IMR-90 (cell line): Measurements from ENCODE around the gene YPEL1. TPM values are rescaled to one million over a fixed set of nuclear protein-coding genes. Genes with fewer than 3 reads are reported as not detected.
A peak's percentile ranks its signal among the peaks of the same experiment; 100 is the strongest.
"Not testable (repeated sequence)": the region's sequence is repeated elsewhere in the genome, so short reads cannot be mapped to it uniquely, and the experiment has no call there.

Source experiments
- ATAC-seq: fragments of 200-7000 bp; cut with Tn5 transposase; 2 replicates; pipeline ENCODE4 v1.9.1; 2020; ENCODE audit warnings: low read depth, mild to moderate bottlenecking, moderate library complexity
- BruUV-seq: library from RNA; stranded (reverse); fragments of 400-500 nt; replicated peaks from 2 replicates; lab custom pipeline; 2021; lab: Mats Ljungman, UMichigan
- CTCF ChIA-PET: fragments of 300-600 bp; formaldehyde crosslinking; extraction: SDS; loops from one replicate; lab custom pipeline; 2021; ENCODE audit warnings: antibody characterized with exemption; lab: Yijun Ruan, JAX
- POLR2A ChIA-PET: fragments of 300-600 bp; sonication (Branson Sonifier 250); formaldehyde crosslinking; loops from one replicate; lab custom pipeline; 2022; ENCODE audit warnings: antibody characterized with exemption; ENCODE audit not compliant: unreplicated experiment; lab: Charles Lee
- DNase-seq: peaks from one replicate; pipeline ENCODE4 v3.0.0; 2013
- H2AFZ ChIP-seq: replicated peaks from 2 replicates; pipeline ENCODE3; 2013; ENCODE audit warnings: low read length, mild to moderate bottlenecking; ENCODE audit not compliant: poor library complexity
- H2AK5ac ChIP-seq: 2 replicates; pipeline ENCODE4 v1.6.1; 2013; ENCODE audit warnings: low read depth, low read length, inconsistent platforms
- H2AK9ac ChIP-seq: replicated peaks from 2 replicates; pipeline ENCODE3; 2013; ENCODE audit warnings: mild to moderate bottlenecking, low read depth, low read length, moderate library complexity; ENCODE audit not compliant: poor library complexity
- H2BK120ac ChIP-seq: 2 replicates; pipeline ENCODE4 v1.6.1; 2013; ENCODE audit warnings: low read depth, low read length, inconsistent platforms
- H2BK15ac ChIP-seq: 3 replicates; pipeline ENCODE4 v1.6.1; 2013; ENCODE audit warnings: low read depth, low read length, inconsistent platforms
- H2BK20ac ChIP-seq: 2 replicates; pipeline ENCODE4 v1.6.1; 2013; ENCODE audit warnings: low read depth, mild to moderate bottlenecking, inconsistent platforms, low read length, moderate library complexity
- H2BK5ac ChIP-seq: 2 replicates; pipeline ENCODE4 v1.6.1; 2013; ENCODE audit warnings: mild to moderate bottlenecking, low read depth, low read length, inconsistent platforms; ENCODE audit not compliant: poor library complexity, severe bottlenecking
- H3K14ac ChIP-seq: replicated peaks from 2 replicates; pipeline ENCODE4 v1.6.1; 2013; ENCODE audit warnings: low read depth, low read length, inconsistent platforms
- H3K18ac ChIP-seq: 2 replicates; pipeline ENCODE4 v1.6.1; 2013; ENCODE audit warnings: low read depth, low read length, control low read depth
- H3K23ac ChIP-seq: 2 replicates; pipeline ENCODE4 v1.6.1; 2013; ENCODE audit warnings: low read depth, low read length, inconsistent platforms
- H3K27ac ChIP-seq: 2 replicates; pipeline ENCODE4 v1.5.1; 2013; ENCODE audit warnings: mild to moderate bottlenecking, control low read depth, low read length; ENCODE audit not compliant: insufficient read depth
- H3K27me3 ChIP-seq: 2 replicates; pipeline ENCODE4 v1.6.1; 2013; ENCODE audit warnings: low read length; ENCODE audit not compliant: control insufficient read depth, insufficient read depth
- H3K36me3 ChIP-seq: 2 replicates; pipeline ENCODE4 v1.6.1; 2013; ENCODE audit warnings: low read length, mixed read lengths; ENCODE audit not compliant: control insufficient read depth, insufficient read depth
- H3K4ac ChIP-seq: 2 replicates; pipeline ENCODE4 v1.6.1; 2013; ENCODE audit warnings: low read depth, low read length, inconsistent platforms
- H3K4me1 ChIP-seq: 2 replicates; pipeline ENCODE4 v1.6.1; 2013; ENCODE audit warnings: low read length, mixed read lengths; ENCODE audit not compliant: control insufficient read depth, insufficient read depth
- H3K4me2 ChIP-seq: 2 replicates; pipeline ENCODE4 v1.6.1; 2013; ENCODE audit warnings: low read depth, mild to moderate bottlenecking, control low read depth, low read length, moderate library complexity
- H3K4me3 ChIP-seq: 2 replicates; pipeline ENCODE4 v1.5.1; 2013; ENCODE audit warnings: low read depth, mild to moderate bottlenecking, control low read depth, low read length, moderate library complexity; ENCODE audit not compliant: insufficient read depth
- H3K56ac ChIP-seq: 2 replicates; pipeline ENCODE4 v1.6.1; 2013; ENCODE audit warnings: low read length, inconsistent platforms; ENCODE audit not compliant: insufficient read depth; ENCODE audit errors: extremely low read depth
- H3K79me1 ChIP-seq, 2 experiments: 2 replicates each; pipeline ENCODE4 v1.6.1; 2013; ENCODE audit warnings: low read length in 2 of 2, inconsistent platforms in 1 of 2, low read depth in 1 of 2
- H3K9ac ChIP-seq: 2 replicates; pipeline ENCODE4 v1.6.1; 2013; ENCODE audit warnings: low read depth, low read length, control low read depth
- H3K9me1 ChIP-seq: 2 replicates; pipeline ENCODE4 v1.6.1; 2013; ENCODE audit warnings: low read length, inconsistent platforms; ENCODE audit not compliant: insufficient read depth
- H3K9me3 ChIP-seq: 2 replicates; pipeline ENCODE4 v1.6.1; 2013; ENCODE audit warnings: low read length; ENCODE audit not compliant: control insufficient read depth, insufficient read depth
- H4K20me1 ChIP-seq: 2 replicates; pipeline ENCODE4 v1.6.1; 2013; ENCODE audit warnings: low read length, inconsistent platforms; ENCODE audit not compliant: insufficient read depth
- H4K5ac ChIP-seq: 2 replicates; pipeline ENCODE4 v1.6.1; 2013; ENCODE audit warnings: mild to moderate bottlenecking, low read depth, low read length, control low read depth
- H4K8ac ChIP-seq, 2 experiments: 2 replicates each; pipeline ENCODE4 v1.6.1; 2013; ENCODE audit warnings: low read depth in 2 of 2, low read length in 2 of 2, control low read depth in 1 of 2, inconsistent platforms in 1 of 2
- H4K91ac ChIP-seq: 2 replicates; pipeline ENCODE4 v1.6.1; 2013; ENCODE audit warnings: low read depth, low read length, inconsistent platforms; ENCODE audit not compliant: insufficient read depth
- BHLHE40 ChIP-seq: fragments of 150-350 bp; IDR thresholded peaks from 2 replicates; pipeline ENCODE4 v1.6.1; 2016; ENCODE audit warnings: mild to moderate bottlenecking, low read depth, low read length
- ELK1 ChIP-seq: fragments of 150-350 bp; IDR thresholded peaks from 2 replicates; pipeline ENCODE4 v1.6.1; 2016; ENCODE audit warnings: low read depth, mild to moderate bottlenecking, low read length, moderate library complexity, borderline replicate concordance
- POLR2A ChIP-seq: IDR thresholded peaks from 2 replicates; pipeline ENCODE4 v1.6.1; 2012; ENCODE audit warnings: mild to moderate bottlenecking, low read depth, low read length
- SMC3 ChIP-seq: fragments of 150-350 bp; IDR thresholded peaks from 2 replicates; pipeline ENCODE4 v1.6.1; 2016; ENCODE audit warnings: low read depth, mild to moderate bottlenecking, antibody characterized with exemption, low read length, moderate library complexity
- WGBS, 2 experiments: methylation state at CpG; one replicate each; pipeline versions ENCODE4 v1.1.5 to v1.1.7; 2013; ENCODE audit warnings: missing lambda C conversion rate in 2 of 2; ENCODE audit not compliant: insufficient read length in 1 of 2; ENCODE audit errors: extremely low coverage in 2 of 2; 5-methylcytosine and 5-hydroxymethylcytosine counted together
- dilution Hi-C: fragments of 300-500 bp; cut with HindIII; formaldehyde crosslinking; loops from one replicate; pipeline ENCODE4 v1.14.3; 2018; ENCODE audit warnings: low sequenced_read_pairs; ENCODE audit not compliant: unreplicated experiment
- in situ Hi-C: fragments of 300-500 bp; cut with MboI; formaldehyde crosslinking; loops from 3 replicates; pipeline ENCODE4 v1.14.3; 2019; ENCODE audit warnings: low sequenced_read_pairs, inconsistent platforms, mixed read lengths
- intact Hi-C: fragments of 100-400 bp; cut with micrococcal nuclease; formaldehyde crosslinking; loops from 2 replicates; pipeline ENCODE4 v1.10.0; 2022
- polyA plus RNA-seq, 3 experiments: library from polyadenylated mRNA; depleted of rRNA; stranded (reverse); fragments of >200 nt; gene quantifications; 2 replicates each; pipeline ENCODE4 v1.2.3, GENCODE V29; 2012; ENCODE audit warnings: low replicate concordance in 1 of 3
- total RNA-seq: library from RNA; depleted of rRNA; stranded (reverse); fragments of >200 nt; gene quantifications from 2 replicates; pipeline ENCODE4 v1.2.3, GENCODE V29; 2012

YPEL1 gene
- total and polyA plus RNA-seq, 2 of the 4 experiments (the other 2 are of a cell fraction): 0.72 to 1.3 TPM

GRCh38 chr22:21725956-21726649, 9.5 kb downstream of the YPEL1 start:
- H2BK20ac ChIP-seq: no peak overlapping the region
- H3K4ac ChIP-seq: no peak overlapping the region
- peaks cover 3% of the 10 kb centered on the region; the same call in 1 of the 2 replicates for H3K4me1 ChIP-seq
- no peaks in the 10 kb centered on the region for H4K20me1 ChIP-seq
- H3K27ac ChIP-seq: no peak overlapping the region
- DNase-seq: no peak
- POLR2A ChIA-PET: no interaction called here
- H3K18ac ChIP-seq: no peak overlapping the region
- no peaks in the 10 kb centered on the region; the same call in 1 of the 2 replicates for H3K9me1 ChIP-seq
- no peak overlapping the region for H3K4me3 ChIP-seq
- H3K36me3 ChIP-seq: no peaks in the 10 kb centered on the region
- H2BK5ac ChIP-seq: no peak overlapping the region
- peak overlapping the region; percentile 23 for H2AFZ ChIP-seq
- CTCF ChIA-PET: no interaction called here
- no peak overlapping the region for H3K56ac ChIP-seq
- in situ Hi-C loops (no loop called here), intact Hi-C loops (no loop called here), dilution Hi-C loops (no loop called here)
- H3K9ac ChIP-seq: no peak overlapping the region
- WGBS, 2 experiments: 93% methylated on average over 9 of the region's 19 CpGs; no CpG with 5 or more reads in 1 of the 2 experiments
- no TSS peak for BruUV-seq
- no peaks in the 10 kb centered on the region; a peak in 2 of 4 replicates for H3K79me1 ChIP-seq
- H3K4me2 ChIP-seq: no peak overlapping the region
- no peak overlapping the region for H2AK9ac ChIP-seq
- no peak overlapping the region for H2AK5ac ChIP-seq
- no peak overlapping the region for H2BK120ac ChIP-seq
- no peaks in the 10 kb centered on the region for H3K9me3 ChIP-seq
- ATAC-seq: no peak
- no peak overlapping the region for H4K8ac ChIP-seq
- H4K5ac ChIP-seq: no peak overlapping the region
- H4K91ac ChIP-seq: no peak overlapping the region
- H3K14ac ChIP-seq: no peak overlapping the region
- H2BK15ac ChIP-seq: no peak overlapping the region
- no peaks in the 10 kb centered on the region for H3K27me3 ChIP-seq
- no peak overlapping the region for H3K23ac ChIP-seq
- TF ChIP-seq ELK1 (no peak), SMC3 (no peak), POLR2A (no peak), BHLHE40 (no peak)

- H3K27me3 ChIP-seq, H2AK9ac ChIP-seq, H2AK5ac ChIP-seq, DNase-seq, H4K20me1 ChIP-seq, H3K9me3 ChIP-seq, H3K79me1 ChIP-seq, H3K56ac ChIP-seq, H3K14ac ChIP-seq, H2BK5ac ChIP-seq, H2BK20ac ChIP-seq, intact Hi-C loops, H2BK120ac ChIP-seq, ATAC-seq, CTCF ChIA-PET, H2BK15ac ChIP-seq, H4K91ac ChIP-seq, H3K27ac ChIP-seq, H3K4me2 ChIP-seq, H3K4me3 ChIP-seq, H3K36me3 ChIP-seq, H3K4me1 ChIP-seq, H3K9me1 ChIP-seq, H4K5ac ChIP-seq, BruUV-seq, in situ Hi-C loops, H3K18ac ChIP-seq, H2AFZ ChIP-seq, H4K8ac ChIP-seq, H3K23ac ChIP-seq, POLR2A ChIA-PET, dilution Hi-C loops, H3K9ac ChIP-seq, H3K4ac ChIP-seq: not testable (repeated sequence)
- no CpG with 5 or more reads among the region's 3 CpGs for WGBS, 2 experiments
These were observed 11.1 kb downstream of the YPEL1 start for GRCh38 chr22:21724496-21724895.
